B cell (primary cell): ENCODE results near the gene CADM1. TPM values are rescaled to one million over a fixed set of nuclear protein-coding genes. Genes with fewer than 3 reads are reported as not detected.

ENCODE experiments used
- ATAC-seq: fragments of 200-7000 bp; cut with Tn5 transposase; one replicate; pipeline ENCODE4 v1.10.0; 2021; ENCODE audit warnings: low read depth, mild to moderate bottlenecking, moderate number of reproducible peaks, moderate library complexity
- CTCF ChIA-PET: fragments of 350-600 bp; sonication (Branson Sonifier 250); formaldehyde crosslinking; loops from one replicate; lab custom pipeline; 2021; ENCODE audit warnings: antibody characterized with exemption, inconsistent platforms; lab: Charles Lee
- POLR2A ChIA-PET: fragments of 350-600 bp; sonication (Branson Sonifier 250); formaldehyde crosslinking; loops from one replicate; lab custom pipeline; 2021; ENCODE audit warnings: antibody characterized with exemption; lab: Charles Lee
- DNase-seq: peaks from one replicate; pipeline ENCODE4 v3.0.0; 2013
- H2AFZ ChIP-seq: 2 replicates; pipeline ENCODE4 v1.6.1; 2012; ENCODE audit warnings: mild to moderate bottlenecking, low read depth, low read length; ENCODE audit not compliant: insufficient read depth, poor library complexity, severe bottlenecking
- H3K27ac ChIP-seq, 2 donors: 1 replicate in 1 of 2; 2 replicates in 1 of 2; pipeline ENCODE4 v1.5.1; 2012 to 2013; ENCODE audit warnings: low read length in 2 of 2, mild to moderate bottlenecking in 2 of 2, moderate library complexity in 1 of 2
- H3K27me3 ChIP-seq, 4 experiments: fragments of 200-600 bp in 1 of 4; sonication (generic) in 1 of 4; replicated peaks in 1 of 4; 1 replicate in 2 of 4; 2 replicates in 2 of 4; pipeline versions ENCODE4 v1.6.1 to v1.7.0; 2013 to 2016; ENCODE audit warnings: low read length in 3 of 4, mild to moderate bottlenecking in 2 of 4, mixed read lengths in 1 of 4, moderate library complexity in 1 of 4; ENCODE audit not compliant: insufficient read depth in 4 of 4, control insufficient read depth in 3 of 4; ENCODE audit errors: control extremely low read depth in 1 of 4
- H3K36me3 ChIP-seq, 2 experiments: replicated peaks in 1 of 2; 1 replicate in 1 of 2; 2 replicates in 1 of 2; pipeline versions ENCODE4 v1.6.1 to v1.7.1; 2013; ENCODE audit warnings: low read length in 1 of 2; ENCODE audit not compliant: insufficient read depth in 2 of 2, control insufficient read depth in 1 of 2; ENCODE audit errors: control extremely low read depth in 1 of 2, extremely low read depth in 1 of 2
- H3K4me1 ChIP-seq, 2 donors: fragments of 200-600 bp in 1 of 2; sonication (generic) in 1 of 2; 1 replicate in 1 of 2; 2 replicates in 1 of 2; pipeline versions ENCODE4 v1.5.1 to v1.6.1; 2013 to 2017; ENCODE audit warnings: low read length in 2 of 2; ENCODE audit not compliant: control insufficient read depth in 2 of 2, insufficient read depth in 2 of 2
- H3K4me2 ChIP-seq: replicated peaks from 2 replicates; pipeline ENCODE3; 2012; ENCODE audit warnings: mild to moderate bottlenecking, low read depth, low read length; ENCODE audit not compliant: poor library complexity, severe bottlenecking
- H3K4me3 ChIP-seq, 5 experiments: fragments of 200-600 bp in 1 of 5; sonication (generic) in 1 of 5; 1 replicate in 3 of 5; 2 replicates in 2 of 5; pipeline versions ENCODE4 v1.5.1 to v1.7.0; 2011 to 2016; ENCODE audit warnings: low read length in 4 of 5, mild to moderate bottlenecking in 4 of 5, low read depth in 2 of 5, control low read depth in 1 of 5, moderate library complexity in 1 of 5; ENCODE audit not compliant: insufficient read depth in 1 of 5; ENCODE audit errors: control extremely low read depth in 1 of 5, extremely low read depth in 1 of 5
- H3K79me2 ChIP-seq: fragments of 200-600 bp; sonication (generic); one replicate; pipeline ENCODE4 v1.6.0; 2016; ENCODE audit warnings: low read length; ENCODE audit not compliant: control insufficient read depth, insufficient read depth
- H3K9ac ChIP-seq: fragments of 200-600 bp; sonication (generic); 2 replicates; pipeline ENCODE4 v1.6.1; 2017; ENCODE audit warnings: mild to moderate bottlenecking, low read length, moderate library complexity
- H3K9me3 ChIP-seq, 3 donors: one replicate each; pipeline versions ENCODE4 v1.6.1 to v1.7.1; 2013; ENCODE audit warnings: low read length in 2 of 3; ENCODE audit not compliant: control insufficient read depth in 2 of 3, insufficient read depth in 1 of 3; ENCODE audit errors: control extremely low read depth in 1 of 3
- H4K20me1 ChIP-seq: 2 replicates; pipeline ENCODE4 v1.6.0; 2012; ENCODE audit warnings: mild to moderate bottlenecking, low read length; ENCODE audit not compliant: insufficient read depth, control insufficient read depth, poor library complexity, severe bottlenecking
- H3K27ac Mint-ChIP-seq: one replicate; pipeline ENCODE4 v1.8.0; 2021; ENCODE audit warnings: mixed read lengths
- H3K27me3 Mint-ChIP-seq: one replicate; pipeline ENCODE4 v1.8.0; 2021; ENCODE audit warnings: mixed read lengths
- H3K4me1 Mint-ChIP-seq: one replicate; pipeline ENCODE4 v1.8.0; 2021; ENCODE audit warnings: mixed read lengths
- H3K4me3 Mint-ChIP-seq: one replicate; pipeline ENCODE4 v1.8.0; 2021; ENCODE audit warnings: mixed read lengths
- H3K9me3 Mint-ChIP-seq: one replicate; pipeline ENCODE4 v1.8.0; 2022; ENCODE audit warnings: mixed read lengths; ENCODE audit not compliant: insufficient read depth
- EZH2 ChIP-seq: IDR thresholded peaks from 2 replicates; pipeline ENCODE4 v1.6.1; 2012; ENCODE audit warnings: borderline replicate concordance, low read depth, mild to moderate bottlenecking, moderate library complexity, low read length; ENCODE audit not compliant: insufficient read depth, poor library complexity, severe bottlenecking
- WGBS: methylation state at CpG from one replicate; pipeline ENCODE4 v1.1.5; 2013; ENCODE audit warnings: missing lambda C conversion rate; ENCODE audit not compliant: insufficient coverage; 5-methylcytosine and 5-hydroxymethylcytosine counted together
- intact Hi-C: fragments of 100-400 bp; cut with micrococcal nuclease; formaldehyde crosslinking; loops from one replicate; pipeline ENCODE4 v1.10.0; 2022
- polyA plus RNA-seq: library from polyadenylated mRNA; depleted of rRNA; stranded (reverse); fragments of >200 nt; gene quantifications from 2 replicates; pipeline ENCODE4 v1.2.3, GENCODE V29; 2012
- total RNA-seq, 2 donors: library from RNA; stranded (reverse); fragments of 120-200 nt in 1 of 2; gene quantifications; 1 replicate in 1 of 2; 2 replicates in 1 of 2; pipeline versions ENCODE4 v1.2.3 to v1.2.4, GENCODE V29; 2013 to 2022
- TF ChIP-seq, protein P1 (sequence below): fragments of 200-600 bp; IDR thresholded peaks from one replicate; pipeline ENCODE4 v1.8.0; 2022; ENCODE audit warnings: antibody characterized with exemption, mild to moderate bottlenecking

Gene CADM1
- total and polyA plus RNA-seq, 2 donors (not counting 1 experiment from before 2014, with no cell fraction given): 0.43 to 0.49 TPM

DNA sequence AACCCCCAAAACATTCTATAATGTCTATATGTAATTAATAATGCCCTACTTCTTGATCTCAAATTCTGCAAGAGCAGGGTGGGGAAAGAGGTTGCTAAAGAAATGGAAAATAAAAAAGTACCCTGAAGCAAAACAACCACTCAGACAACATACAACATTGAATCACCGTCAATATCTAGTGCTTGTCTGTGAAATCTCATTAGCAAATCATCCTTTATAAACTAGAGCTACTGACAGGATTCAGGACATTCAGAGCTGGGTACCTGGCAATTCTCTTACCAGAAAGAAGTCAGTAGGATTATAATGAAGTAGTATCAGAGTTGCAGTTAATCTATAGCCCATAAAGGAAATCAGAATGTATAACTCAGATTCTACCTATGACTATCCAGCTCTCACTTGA lies 143.2 kb downstream of the CADM1 start:
- Histone ChIP-seq H4K20me1 (no peaks in the 10 kb centered on the region), H3K79me2 (no peaks in the 10 kb centered on the region), H3K36me3 (no peaks in the 10 kb centered on the region), H3K4me3 (no peak overlapping the region), H3K4me2 (no peak overlapping the region), H3K9me3 (no peaks in the 10 kb centered on the region), H3K4me1 (no peaks in the 10 kb centered on the region), H3K9ac (no peak overlapping the region), H2AFZ (no peak overlapping the region), H3K27me3 (no peaks in the 10 kb centered on the region), H3K27ac (no peak overlapping the region)
- Mint-ChIP-seq H3K4me3 (no peak overlapping the region), H3K4me1 (no peaks in the 10 kb centered on the region), H3K9me3 (no peaks in the 10 kb centered on the region), H3K27me3 (peaks cover 3% of the 10 kb centered on the region), H3K27ac (no peak overlapping the region)
- ATAC-seq (no peak), DNase-seq (no peak)
- POLR2A ChIA-PET: no interaction called here
- intact Hi-C loops: no loop called here
- CTCF ChIA-PET: no interaction called here
- WGBS: no CpG with 5 or more reads among the region's 1 CpG
- TF ChIP-seq, protein P1, sequence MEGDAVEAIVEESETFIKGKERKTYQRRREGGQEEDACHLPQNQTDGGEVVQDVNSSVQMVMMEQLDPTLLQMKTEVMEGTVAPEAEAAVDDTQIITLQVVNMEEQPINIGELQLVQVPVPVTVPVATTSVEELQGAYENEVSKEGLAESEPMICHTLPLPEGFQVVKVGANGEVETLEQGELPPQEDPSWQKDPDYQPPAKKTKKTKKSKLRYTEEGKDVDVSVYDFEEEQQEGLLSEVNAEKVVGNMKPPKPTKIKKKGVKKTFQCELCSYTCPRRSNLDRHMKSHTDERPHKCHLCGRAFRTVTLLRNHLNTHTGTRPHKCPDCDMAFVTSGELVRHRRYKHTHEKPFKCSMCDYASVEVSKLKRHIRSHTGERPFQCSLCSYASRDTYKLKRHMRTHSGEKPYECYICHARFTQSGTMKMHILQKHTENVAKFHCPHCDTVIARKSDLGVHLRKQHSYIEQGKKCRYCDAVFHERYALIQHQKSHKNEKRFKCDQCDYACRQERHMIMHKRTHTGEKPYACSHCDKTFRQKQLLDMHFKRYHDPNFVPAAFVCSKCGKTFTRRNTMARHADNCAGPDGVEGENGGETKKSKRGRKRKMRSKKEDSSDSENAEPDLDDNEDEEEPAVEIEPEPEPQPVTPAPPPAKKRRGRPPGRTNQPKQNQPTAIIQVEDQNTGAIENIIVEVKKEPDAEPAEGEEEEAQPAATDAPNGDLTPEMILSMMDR: no peak
- TF ChIP-seq EZH2: no peak

DNA sequence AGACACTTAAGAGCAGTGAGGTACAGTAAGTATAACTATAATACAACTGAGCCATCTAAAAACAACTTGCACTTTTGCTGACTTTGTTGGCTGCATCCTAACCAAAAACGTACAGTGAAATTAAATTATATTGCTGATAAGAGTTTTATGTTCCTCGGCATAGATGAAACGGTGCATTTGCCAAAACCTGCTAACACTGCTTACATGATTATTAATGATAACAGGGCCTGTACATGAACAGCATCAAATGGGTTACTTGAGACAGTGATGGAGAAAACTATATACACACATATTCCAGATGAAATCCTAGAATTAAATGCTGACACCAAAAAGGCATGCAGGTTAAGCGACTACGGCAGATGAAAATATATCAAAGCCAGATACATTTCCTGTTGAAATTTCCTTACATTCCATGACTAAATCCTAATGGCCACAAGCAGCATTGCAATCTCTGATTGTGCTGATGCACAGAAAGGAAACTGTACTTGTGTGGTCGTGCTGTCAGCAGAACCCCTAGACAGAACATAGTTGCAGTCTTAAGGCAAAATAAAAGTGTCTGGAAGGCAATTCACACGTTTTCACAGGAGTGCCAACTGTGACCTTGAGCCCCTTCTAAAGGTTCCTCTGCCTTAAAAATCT lies 143.9 kb downstream of the CADM1 start:
- Mint-ChIP-seq H3K27me3 (peaks cover 3% of the 10 kb centered on the region), H3K9me3 (no peaks in the 10 kb centered on the region), H3K4me1 (no peaks in the 10 kb centered on the region), H3K27ac (no peak overlapping the region), H3K4me3 (no peak overlapping the region)
- Histone ChIP-seq H3K9me3 (no peaks in the 10 kb centered on the region), H3K27me3 (no peaks in the 10 kb centered on the region), H3K9ac (no peak overlapping the region), H4K20me1 (no peaks in the 10 kb centered on the region), H3K4me2 (no peak overlapping the region), H3K27ac (no peak overlapping the region), H3K4me1 (no peaks in the 10 kb centered on the region), H3K36me3 (no peaks in the 10 kb centered on the region), H3K4me3 (no peak overlapping the region), H3K79me2 (no peaks in the 10 kb centered on the region), H2AFZ (no peak overlapping the region)
- CTCF ChIA-PET: no interaction called here
- intact Hi-C loops: no loop called here
- TF ChIP-seq EZH2: no peak
- TF ChIP-seq, protein P1: no peak
- no peak for ATAC-seq
- DNase-seq: no peak
- POLR2A ChIA-PET: no interaction called here
- 65% methylated on average over 3 of the region's 7 CpGs for WGBS
